Caco-2 (cell line): ENCODE measurements around the gene LDB2. TPM values are rescaled to one million over a fixed set of nuclear protein-coding genes. Genes with fewer than 3 reads are reported as not detected.

ENCODE experiments used
- BruUV-seq: library from RNA; stranded (reverse); fragments of 400-500 nt; replicated peaks from 2 replicates; lab custom pipeline; 2021; lab: Mats Ljungman, UMichigan
- CTCF ChIA-PET: fragments of 300-600 bp; sonication (Branson Sonifier 250); formaldehyde crosslinking; loops from one replicate; lab custom pipeline; 2022; ENCODE audit warnings: antibody characterized with exemption; lab: Charles Lee
- POLR2A ChIA-PET: fragments of 300-600 bp; sonication (Branson Sonifier 250); formaldehyde crosslinking; loops from one replicate; lab custom pipeline; 2022; ENCODE audit warnings: antibody characterized with exemption; lab: Charles Lee
- DNase-seq, 2 experiments: peaks; one replicate each; pipeline versions ENCODE4 v3.0.0 to v3.0.0-alpha.2; 2020 to 2022
- H3K27me3 ChIP-seq: replicated peaks from 2 replicates; pipeline ENCODE4 v1.6.0; 2011; ENCODE audit warnings: low read length; ENCODE audit not compliant: control insufficient read depth, insufficient read depth
- H3K36me3 ChIP-seq: 2 replicates; pipeline ENCODE4 v1.5.1; 2011; ENCODE audit warnings: low read length; ENCODE audit not compliant: control insufficient read depth, insufficient read depth
- H3K4me1 ChIP-seq: fragments of 250-450 bp; sonication (Bioruptor Pico); 2 replicates; pipeline ENCODE4 v1.5.1; 2020; ENCODE audit warnings: mild to moderate bottlenecking
- H3K4me3 ChIP-seq: 2 replicates; pipeline ENCODE4 v1.5.1; 2011; ENCODE audit warnings: low read depth, mild to moderate bottlenecking, control low read depth, low read length
- H3K9me3 ChIP-seq: fragments of 250-450 bp; sonication (Bioruptor Pico); 2 replicates; pipeline ENCODE4 v1.5.1; 2020; ENCODE audit warnings: mild to moderate bottlenecking, moderate library complexity
- H3K27ac Mint-ChIP-seq: one replicate; pipeline ENCODE4 v1.8.0; 2022; ENCODE audit warnings: mixed read lengths; ENCODE audit not compliant: unreplicated experiment
- H3K27me3 Mint-ChIP-seq: one replicate; pipeline ENCODE4 v1.8.0; 2022; ENCODE audit warnings: mixed read lengths; ENCODE audit not compliant: insufficient read depth, unreplicated experiment
- H3K36me3 Mint-ChIP-seq: one replicate; pipeline ENCODE4 v1.8.0; 2022; ENCODE audit warnings: mild to moderate bottlenecking, mixed read lengths; ENCODE audit not compliant: insufficient read depth, unreplicated experiment
- H3K4me1 Mint-ChIP-seq: one replicate; pipeline ENCODE4 v1.8.0; 2022; ENCODE audit warnings: low read depth, mixed read lengths; ENCODE audit not compliant: unreplicated experiment
- H3K4me3 Mint-ChIP-seq: one replicate; pipeline ENCODE4 v1.8.0; 2022; ENCODE audit warnings: mild to moderate bottlenecking, moderate library complexity, mixed read lengths; ENCODE audit not compliant: unreplicated experiment
- H3K9me3 Mint-ChIP-seq: one replicate; pipeline ENCODE4 v1.8.0; 2022; ENCODE audit warnings: mixed read lengths; ENCODE audit not compliant: unreplicated experiment
- intact Hi-C: fragments of 100-400 bp; cut with micrococcal nuclease; formaldehyde crosslinking; loops from one replicate; pipeline ENCODE4 v1.10.0; 2022; ENCODE audit not compliant: unreplicated experiment
- total RNA-seq: library from RNA; stranded (reverse); gene quantifications from 2 replicates; pipeline ENCODE4 v1.2.3, GENCODE V29; 2022
- TF ChIP-seq, protein P1 (sequence below), 2 experiments: fragments of 200-600 bp in 1 of 2; IDR thresholded peaks; 1 replicate in 1 of 2; 2 replicates in 1 of 2; pipeline versions ENCODE4 v1.5.1 to v1.8.0; 2011 to 2022; ENCODE audit warnings: antibody characterized with exemption in 1 of 2, control low read depth in 1 of 2, inconsistent platforms in 1 of 2, low read depth in 1 of 2, low read length in 1 of 2, mild to moderate bottlenecking in 1 of 2, moderate library complexity in 1 of 2; ENCODE audit not compliant: insufficient read depth in 1 of 2, severe bottlenecking in 1 of 2, unreplicated experiment in 1 of 2

Gene LDB2
- total RNA-seq, 1 experiment from 2014 or later = not detected

DNA sequence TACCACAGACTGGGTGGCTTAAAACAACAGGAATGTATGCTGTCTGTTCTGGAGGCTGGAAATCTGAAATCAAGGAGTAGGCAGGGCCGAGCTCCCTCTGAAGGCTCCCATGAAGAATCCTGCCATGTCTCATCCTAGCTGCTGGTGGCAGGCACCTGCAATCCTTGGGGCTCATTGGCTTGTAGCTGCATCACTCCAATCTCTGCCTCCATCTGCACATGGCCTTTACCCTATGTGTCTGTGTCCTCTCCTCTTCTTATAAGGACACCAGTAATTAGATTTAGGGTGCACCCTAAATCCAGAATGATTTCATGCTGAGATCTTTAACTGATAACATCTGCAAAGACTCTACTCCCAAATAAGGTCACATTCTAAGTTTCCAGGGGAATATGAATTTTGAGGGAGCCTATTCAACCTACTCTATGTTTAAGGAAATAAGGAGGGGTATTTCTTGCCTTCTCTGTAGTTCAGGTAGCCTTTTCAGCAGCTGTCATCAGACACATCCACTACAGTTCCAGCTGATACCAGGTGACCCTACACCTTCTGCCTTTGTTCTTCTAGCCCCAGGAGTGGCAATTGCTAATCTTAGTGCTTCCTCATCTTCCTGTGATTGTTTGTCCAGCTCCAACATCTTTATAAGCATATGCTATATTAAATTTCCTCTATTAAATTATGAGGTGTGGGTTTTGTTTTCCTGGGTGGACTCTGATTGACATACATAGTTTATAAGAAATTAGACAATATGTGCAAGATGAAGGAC is 377.1 kb downstream of the LDB2 start:
- no peak for DNase-seq
- intact Hi-C loops = no loop called here
- no peaks in the 10 kb centered on the region for H3K27me3 ChIP-seq
- Mint-ChIP-seq H3K27ac (no peak overlapping the region), H3K36me3 (no peaks in the 10 kb centered on the region), H3K9me3 (no peaks in the 10 kb centered on the region), H3K4me1 (no peaks in the 10 kb centered on the region), H3K4me3 (no peak overlapping the region), H3K27me3 (peaks cover 11% of the 10 kb centered on the region)
- POLR2A ChIA-PET = no interaction called here
- TF ChIP-seq, protein P1, sequence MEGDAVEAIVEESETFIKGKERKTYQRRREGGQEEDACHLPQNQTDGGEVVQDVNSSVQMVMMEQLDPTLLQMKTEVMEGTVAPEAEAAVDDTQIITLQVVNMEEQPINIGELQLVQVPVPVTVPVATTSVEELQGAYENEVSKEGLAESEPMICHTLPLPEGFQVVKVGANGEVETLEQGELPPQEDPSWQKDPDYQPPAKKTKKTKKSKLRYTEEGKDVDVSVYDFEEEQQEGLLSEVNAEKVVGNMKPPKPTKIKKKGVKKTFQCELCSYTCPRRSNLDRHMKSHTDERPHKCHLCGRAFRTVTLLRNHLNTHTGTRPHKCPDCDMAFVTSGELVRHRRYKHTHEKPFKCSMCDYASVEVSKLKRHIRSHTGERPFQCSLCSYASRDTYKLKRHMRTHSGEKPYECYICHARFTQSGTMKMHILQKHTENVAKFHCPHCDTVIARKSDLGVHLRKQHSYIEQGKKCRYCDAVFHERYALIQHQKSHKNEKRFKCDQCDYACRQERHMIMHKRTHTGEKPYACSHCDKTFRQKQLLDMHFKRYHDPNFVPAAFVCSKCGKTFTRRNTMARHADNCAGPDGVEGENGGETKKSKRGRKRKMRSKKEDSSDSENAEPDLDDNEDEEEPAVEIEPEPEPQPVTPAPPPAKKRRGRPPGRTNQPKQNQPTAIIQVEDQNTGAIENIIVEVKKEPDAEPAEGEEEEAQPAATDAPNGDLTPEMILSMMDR (IDR thresholded peaks at IDR 0.05; ENCODE audit: insufficient read depth in 1 of 2, low read depth in 1 of 2, low read length in 1 of 2, severe bottlenecking in 1 of 2, unreplicated experiment in 1 of 2) = no peak
- no peak overlapping the region for H3K4me3 ChIP-seq
- H3K9me3 ChIP-seq = no peaks in the 10 kb centered on the region
- CTCF ChIA-PET = no interaction called here
- no peaks in the 10 kb centered on the region for H3K36me3 ChIP-seq
- BruUV-seq = no TSS peak
- H3K4me1 ChIP-seq = no peaks in the 10 kb centered on the region

DNA sequence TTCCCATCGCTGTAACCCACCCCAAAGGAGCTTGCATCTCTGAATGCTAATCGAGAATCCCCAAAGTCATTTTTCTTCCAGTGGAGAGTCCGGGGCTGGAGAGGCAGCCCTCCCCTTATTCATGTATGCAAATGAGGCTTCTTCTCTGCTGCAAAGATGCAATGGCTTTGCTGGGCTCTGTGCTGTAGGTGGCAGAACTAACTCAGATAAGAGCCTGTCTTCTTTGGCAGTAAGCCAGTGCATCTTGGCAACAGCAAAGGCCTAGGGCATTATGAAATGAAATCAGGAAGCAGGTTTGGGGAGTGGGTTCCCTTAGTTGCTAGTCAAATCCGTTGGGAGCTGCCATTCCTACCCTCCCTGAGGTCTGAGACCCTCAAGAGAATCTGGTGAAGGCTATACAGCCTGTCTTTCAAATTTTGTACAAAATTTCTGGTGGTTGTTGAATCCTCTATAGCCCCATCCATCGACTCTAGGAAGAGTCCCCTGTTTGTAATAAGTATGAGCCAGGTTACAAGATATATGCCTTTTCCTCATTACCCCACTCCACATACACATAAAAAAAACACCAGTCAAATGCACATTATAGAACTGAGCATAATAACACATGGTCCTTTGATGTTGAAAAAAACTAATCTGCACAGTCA is 381.5 kb downstream of the LDB2 start:
- no TSS peak for BruUV-seq
- ChIA-PET POLR2A (no interaction called here), CTCF (interaction anchor here (0.6 kb wide), 1 partner anchor 105 kb away, joined by 5 read pairs; no protein-coding TSS in a partner anchor)
- Mint-ChIP-seq H3K36me3 (no peaks in the 10 kb centered on the region), H3K4me3 (no peak overlapping the region), H3K27me3 (peaks cover 3% of the 10 kb centered on the region), H3K9me3 (no peaks in the 10 kb centered on the region), H3K4me1 (no peaks in the 10 kb centered on the region), H3K27ac (no peak overlapping the region)
- no peak for DNase-seq
- H3K27me3 ChIP-seq = no peaks in the 10 kb centered on the region
- no peaks in the 10 kb centered on the region for H3K4me1 ChIP-seq
- no peaks in the 10 kb centered on the region for H3K9me3 ChIP-seq
- H3K36me3 ChIP-seq = no peaks in the 10 kb centered on the region
- no peak overlapping the region for H3K4me3 ChIP-seq
- TF ChIP-seq, protein P1 (IDR thresholded peaks at IDR 0.05; ENCODE audit: insufficient read depth in 1 of 2, low read depth in 1 of 2, low read length in 1 of 2, severe bottlenecking in 1 of 2, unreplicated experiment in 1 of 2) = no peak
- intact Hi-C loops = no loop called here

DNA sequence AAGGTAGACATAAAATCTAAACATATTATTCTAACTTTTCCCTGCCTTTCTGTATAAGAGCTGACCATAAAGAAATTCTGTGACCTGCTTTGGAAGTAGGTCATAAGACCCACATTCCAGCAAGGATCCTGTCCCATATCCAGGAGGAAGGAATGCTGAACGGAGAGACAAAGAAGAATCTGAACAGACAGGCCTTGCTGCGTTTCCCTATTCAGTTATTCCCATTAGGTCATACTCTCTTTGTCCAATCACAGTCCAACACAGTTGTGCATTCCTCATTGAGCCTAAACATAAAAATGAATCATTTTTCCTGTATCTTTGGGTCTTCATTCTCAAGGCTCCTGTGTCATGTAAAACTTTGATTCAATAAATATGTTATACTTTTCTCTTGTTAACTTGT is 384.6 kb downstream of the LDB2 start:
- no TSS peak for BruUV-seq
- peaks cover 6% of the 10 kb centered on the region for H3K27me3 Mint-ChIP-seq
- no peaks in the 10 kb centered on the region for H3K4me1 Mint-ChIP-seq
- Histone ChIP-seq H3K36me3 (no peaks in the 10 kb centered on the region), H3K4me1 (no peaks in the 10 kb centered on the region), H3K9me3 (0 out of 2 replicates have a peak, but pooled peaks cover 9% of the 10 kb centered on the region), H3K4me3 (no peak overlapping the region), H3K27me3 (no peaks in the 10 kb centered on the region)
- no peak overlapping the region for H3K27ac Mint-ChIP-seq
- TF ChIP-seq, protein P1 (IDR thresholded peaks at IDR 0.05; ENCODE audit: insufficient read depth in 1 of 2, low read depth in 1 of 2, low read length in 1 of 2, severe bottlenecking in 1 of 2, unreplicated experiment in 1 of 2) = no peak
- no peak overlapping the region for H3K4me3 Mint-ChIP-seq
- no peak for DNase-seq
- H3K9me3 Mint-ChIP-seq = no peaks in the 10 kb centered on the region
- ChIA-PET CTCF (no interaction called here), POLR2A (no interaction called here)
- H3K36me3 Mint-ChIP-seq = no peaks in the 10 kb centered on the region
- intact Hi-C loops = no loop called here
